ENCODE data around the gene BORCS5.

- no peak for TF ChIP-seq YY1 (IDR thresholded peaks at IDR 0.05; ENCODE audit: insufficient read depth, insufficient read length)
- TF ChIP-seq SUZ12 (IDR thresholded peaks at IDR 0.05; ENCODE audit: extremely low read depth, insufficient read depth, insufficient read length), result no peak
- no peak for TF ChIP-seq ZNF274 (IDR thresholded peaks at IDR 0.05; ENCODE audit: low read depth, low read length)
Measured at GRCh38 chr12:12467264-12467663, 110.4 kb downstream of the BORCS5 start.

All from NT2/D1 (cell line).